IMR-90 (cell line): Measurements from ENCODE around the gene SCAF4.

Experiments
- BHLHE40 ChIP-seq: fragments of 150-350 bp; IDR thresholded peaks from 2 replicates; pipeline ENCODE4 v1.6.1; 2016; ENCODE audit warnings: mild to moderate bottlenecking, low read depth, low read length
- CEBPB ChIP-seq: IDR thresholded peaks from 2 replicates; pipeline ENCODE4 v1.6.1; 2012; ENCODE audit warnings: low read depth, low read length, improper control_type of control experiment
- CHD1 ChIP-seq: IDR thresholded peaks from 2 replicates; pipeline ENCODE4 v1.6.1; 2012; ENCODE audit warnings: low read depth, low read length, improper control_type of control experiment
- CTCF ChIP-seq: conservative IDR thresholded peaks from 2 replicates; pipeline ENCODE4 v1.5.1; 2012; ENCODE audit warnings: mild to moderate bottlenecking, low read depth, low read length, improper control_type of control experiment
- ELK1 ChIP-seq: fragments of 150-350 bp; IDR thresholded peaks from 2 replicates; pipeline ENCODE4 v1.6.1; 2016; ENCODE audit warnings: low read depth, mild to moderate bottlenecking, low read length, moderate library complexity, borderline replicate concordance
- FOS ChIP-seq: fragments of 150-350 bp; IDR thresholded peaks from 2 replicates; pipeline ENCODE4 v1.6.1; 2016; ENCODE audit warnings: low read depth, low read length
- MAFK ChIP-seq: IDR thresholded peaks from 2 replicates; pipeline ENCODE4 v1.6.1; 2012; ENCODE audit warnings: low read depth, low read length, improper control_type of control experiment
- MXI1 ChIP-seq: IDR thresholded peaks from 2 replicates; pipeline ENCODE4 v1.6.1; 2012; ENCODE audit warnings: low read depth, mild to moderate bottlenecking, low read length, moderate library complexity, borderline replicate concordance
- NFE2L2 ChIP-seq: fragments of 150-350 bp; IDR thresholded peaks from 2 replicates; pipeline ENCODE4 v1.6.1; 2016; ENCODE audit warnings: low read depth, mild to moderate bottlenecking, low read length
- POLR2A ChIP-seq: IDR thresholded peaks from 2 replicates; pipeline ENCODE4 v1.6.1; 2012; ENCODE audit warnings: mild to moderate bottlenecking, low read depth, low read length
- RAD21 ChIP-seq: IDR thresholded peaks from 2 replicates; pipeline ENCODE4 v1.6.1; 2012; ENCODE audit warnings: low read length, improper control_type of control experiment
- RFX5 ChIP-seq: IDR thresholded peaks from 2 replicates; pipeline ENCODE4 v1.8.0; 2012; ENCODE audit warnings: low read depth, mild to moderate bottlenecking, low read length, moderate library complexity
- USF2 ChIP-seq: fragments of 150-350 bp; IDR thresholded peaks from 2 replicates; pipeline ENCODE4 v1.6.1; 2017; ENCODE audit warnings: mild to moderate bottlenecking, antibody characterized with exemption, low read length, low read depth

- TF ChIP-seq CTCF (no peak), POLR2A (no peak), MAFK (no peak), RAD21 (no peak), MXI1 (no peak), RFX5 (no peak), CHD1 (no peak), CEBPB (no peak), BHLHE40 (no peak), USF2 (no peak), NFE2L2 (no peak), FOS (no peak), ELK1 (no peak)
Observed at GRCh38 chr21:31660259-31660565, 71.7 kb downstream of the SCAF4 start.
